HepG2 (cell line): ENCODE measurements around the gene FRMD4A.

Source experiments
- CBFB ChIP-seq: sonication (generic); formaldehyde crosslinking; IDR thresholded peaks from 2 replicates; pipeline ENCODE4 v1.4.0; 2020; ENCODE audit warnings: missing genetic modification reagents
- CTCF ChIP-seq: sonication (generic); formaldehyde crosslinking; IDR thresholded peaks from 2 replicates; pipeline ENCODE4 v1.5.0; 2020; ENCODE audit warnings: mild to moderate bottlenecking, missing genetic modification reagents, moderate library complexity
- JUN ChIP-seq: sonication (generic); formaldehyde crosslinking; IDR thresholded peaks from 2 replicates; pipeline ENCODE4 v1.4.0; 2020; ENCODE audit warnings: mild to moderate bottlenecking, missing genetic modification reagents
- REST ChIP-seq, 2 experiments: IDR thresholded peaks; 2 replicates each; pipeline ENCODE4 v1.6.1; 2011 to 2012; ENCODE audit warnings: low read length in 2 of 2, borderline replicate concordance in 1 of 2, low read depth in 1 of 2, mild to moderate bottlenecking in 1 of 2, moderate library complexity in 1 of 2
- SRF ChIP-seq: IDR thresholded peaks from 2 replicates; pipeline ENCODE4 v1.6.1; 2011; ENCODE audit warnings: mild to moderate bottlenecking, low read depth, low read length, moderate library complexity
- TFAP4 ChIP-seq: sonication (generic); IDR thresholded peaks from 2 replicates; pipeline ENCODE4 v1.6.1; 2016; ENCODE audit warnings: low read depth, borderline replicate concordance
- YY1 ChIP-seq: IDR thresholded peaks from 2 replicates; pipeline ENCODE4 v1.6.1; 2011; ENCODE audit warnings: low read length, low read depth, moderate library complexity, mild to moderate bottlenecking; ENCODE audit not compliant: insufficient read depth, insufficient replicate concordance
- ZFX ChIP-seq: sonication (generic); formaldehyde crosslinking; IDR thresholded peaks from 2 replicates; pipeline ENCODE4 v1.4.0; 2020; ENCODE audit warnings: mild to moderate bottlenecking, low read depth, missing genetic modification reagents, moderate library complexity
- ZNF124 ChIP-seq: sonication (generic); formaldehyde crosslinking; IDR thresholded peaks from 2 replicates; pipeline ENCODE4 v1.4.0; 2020; ENCODE audit warnings: missing genetic modification reagents
- ZNF687 ChIP-seq: sonication (generic); formaldehyde crosslinking; IDR thresholded peaks from 2 replicates; pipeline ENCODE4 v1.5.1; 2020; ENCODE audit warnings: mild to moderate bottlenecking, missing genetic modification reagents, moderate library complexity
- ZNF713 ChIP-seq: sonication (generic); formaldehyde crosslinking; IDR thresholded peaks from 2 replicates; pipeline ENCODE4 v1.4.0; 2020; ENCODE audit warnings: mild to moderate bottlenecking, missing genetic modification reagents

- TF ChIP-seq JUN (CRISPR knock-in tag): no peak
- TF ChIP-seq ZNF687: no peak
- no peak for TF ChIP-seq CTCF (CRISPR knock-in tag)
- no peak for TF ChIP-seq YY1
- no peak for TF ChIP-seq CBFB
- TF ChIP-seq ZNF713 (CRISPR knock-in tag): no peak
- TF ChIP-seq SRF: no peak
- no peak for TF ChIP-seq ZNF124 (CRISPR knock-in tag)
- no peak for TF ChIP-seq REST (IDR thresholded peaks at IDR 0.05; ENCODE audit: borderline replicate concordance in 1 of 2, low read depth in 1 of 2, low read length in 2 of 2)
- TF ChIP-seq TFAP4: no peak
- TF ChIP-seq ZFX: no peak
Observed at GRCh38 chr10:14010101-14010558, 320.6 kb downstream of the FRMD4A start.
